Ovary (tissue), 9 donors: Measurements from ENCODE around the gene CCDC149. TPM values are rescaled to one million over a fixed set of nuclear protein-coding genes. Genes with fewer than 3 reads are reported as not detected.

Experiments
- DNase-seq, 5 donors: peaks; one replicate each; pipeline ENCODE4 v3.0.0-alpha.2; 2019 to 2020
- H3K27ac ChIP-seq, 2 donors: fragments of 200-600 bp; one replicate each; pipeline versions ENCODE4 v1.5.1 to v1.8.0; 2019 to 2022
- H3K27me3 ChIP-seq: fragments of 200-600 bp; one replicate; pipeline ENCODE4 v1.8.0; 2022
- H3K36me3 ChIP-seq: fragments of 200-600 bp; sonication (generic); one replicate; pipeline ENCODE4 v1.5.1; 2019
- H3K4me1 ChIP-seq: one replicate; pipeline ENCODE4 v1.8.1; 2013; ENCODE audit warnings: mild to moderate bottlenecking, moderate library complexity; ENCODE audit not compliant: insufficient read depth
- H3K4me3 ChIP-seq: fragments of 200-600 bp; sonication (generic); one replicate; pipeline ENCODE4 v1.5.1; 2017
- H3K9me3 ChIP-seq, 2 donors: fragments of 200-600 bp in 1 of 2; sonication (generic) in 1 of 2; one replicate each; pipeline versions ENCODE4 v1.5.1 to v1.8.1; 2013 to 2019; ENCODE audit warnings: mild to moderate bottlenecking in 1 of 2, moderate library complexity in 1 of 2
- EP300 ChIP-seq: sonication (generic); formaldehyde crosslinking; IDR thresholded peaks from one replicate; pipeline ENCODE4 v1.6.1; 2017; ENCODE audit warnings: antibody characterized with exemption
- POLR2A ChIP-seq: fragments of 450-650 bp; IDR thresholded peaks from one replicate; pipeline ENCODE4 v1.6.1; 2017; ENCODE audit warnings: antibody characterized with exemption, mild to moderate bottlenecking, moderate library complexity
- WGBS, 3 donors: extraction: QIAGEN DNeasy Blood & Tissue Kit in 1 of 3; methylation state at CpG; one replicate each; pipeline versions ENCODE4 v1.1.5 to v1.1.7; 2013 to 2017; 5-methylcytosine and 5-hydroxymethylcytosine counted together
- intact Hi-C, 4 donors: fragments of 100-400 bp; cut with DNase I; formaldehyde crosslinking; loops; one replicate each; pipeline versions ENCODE4 v1.11.0 to v1.15.1; 2022 to 2023
- polyA plus RNA-seq, 2 donors: library from polyadenylated mRNA; stranded (reverse); fragments of 200-250 nt in 1 of 2; fragments of 350-450 nt in 1 of 2; fragmentation: Illumina TruSeq in 1 of 2; extraction: RNeasy Lipid Tissue Mini Kit (QIAGEN cat#74804) in 1 of 2; gene quantifications; one replicate each; pipeline ENCODE4 v1.2.3, GENCODE V29; 2013 to 2014
- total RNA-seq, 7 donors: library from RNA; depleted of rRNA in 2 of 7; stranded (reverse); fragments of >200 nt in 2 of 7; fragmentation: NEBNext Ultra II Directional in 3 of 7; extraction: Animal tissue kit (Norgen Biotek cat#: 25700) in 3 of 7; gene quantifications; one replicate each; pipeline versions ENCODE4 v1.1.0 to v1.2.4, GENCODE V29; 2016 to 2023
- TF ChIP-seq, protein P1 (sequence below), 3 donors: fragments of 450-650 bp in 2 of 3; fragments of 200-600 bp in 1 of 3; IDR thresholded peaks; one replicate each; pipeline versions ENCODE4 v1.5.1 to v1.8.0; 2016 to 2022; ENCODE audit warnings: antibody characterized with exemption in 3 of 3, mild to moderate bottlenecking in 1 of 3
- donor health status: DM: no; HTN: no; CAD: no; lungs with moderate emphysema.
- donor health status: DM: no; HTN: no; CAD: no.
- donor health status: Bipolar disorder and iron deficiency.
- donor health status: DM: yes; HTN: yes; CAD: no.
- donor health status: DM: no; HTN: no; CAD: no.
- donor health status: DM: yes; HTN: yes; CAD: no.

Gene CCDC149
- total and polyA plus RNA-seq, 9 donors, result 6.2 to 21.7 (median 17.5) TPM

DNA sequence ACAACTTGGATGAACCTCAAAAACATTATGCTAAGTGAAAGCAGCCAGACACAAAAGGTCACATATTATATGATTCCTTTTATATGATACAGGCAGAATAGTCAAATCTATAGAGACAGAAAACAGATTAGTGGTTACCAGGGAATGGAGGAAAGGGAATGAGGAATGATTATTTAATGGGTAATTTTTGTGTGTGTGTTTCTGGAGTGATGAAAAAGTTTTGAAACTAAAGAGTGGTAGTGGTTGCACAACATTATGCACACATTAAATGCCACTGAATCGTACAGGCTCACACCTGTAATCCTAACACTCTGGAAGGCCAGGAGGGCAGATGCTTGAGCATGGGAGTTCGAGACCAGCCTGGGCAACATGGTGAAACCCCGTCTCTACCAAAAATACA lies 137.1 kb downstream of the CCDC149 start:
- Histone ChIP-seq H3K27me3 (no peaks in the 10 kb centered on the region), H3K4me3 (no peak overlapping the region), H3K36me3 (no peaks in the 10 kb centered on the region), H3K9me3 (no peaks in the 10 kb centered on the region), H3K4me1 (peaks cover 4% of the 10 kb centered on the region), H3K27ac (no peak overlapping the region)
- no peak for DNase-seq
- TF ChIP-seq POLR2A (no peak), EP300 (no peak)
- TF ChIP-seq, protein P1, sequence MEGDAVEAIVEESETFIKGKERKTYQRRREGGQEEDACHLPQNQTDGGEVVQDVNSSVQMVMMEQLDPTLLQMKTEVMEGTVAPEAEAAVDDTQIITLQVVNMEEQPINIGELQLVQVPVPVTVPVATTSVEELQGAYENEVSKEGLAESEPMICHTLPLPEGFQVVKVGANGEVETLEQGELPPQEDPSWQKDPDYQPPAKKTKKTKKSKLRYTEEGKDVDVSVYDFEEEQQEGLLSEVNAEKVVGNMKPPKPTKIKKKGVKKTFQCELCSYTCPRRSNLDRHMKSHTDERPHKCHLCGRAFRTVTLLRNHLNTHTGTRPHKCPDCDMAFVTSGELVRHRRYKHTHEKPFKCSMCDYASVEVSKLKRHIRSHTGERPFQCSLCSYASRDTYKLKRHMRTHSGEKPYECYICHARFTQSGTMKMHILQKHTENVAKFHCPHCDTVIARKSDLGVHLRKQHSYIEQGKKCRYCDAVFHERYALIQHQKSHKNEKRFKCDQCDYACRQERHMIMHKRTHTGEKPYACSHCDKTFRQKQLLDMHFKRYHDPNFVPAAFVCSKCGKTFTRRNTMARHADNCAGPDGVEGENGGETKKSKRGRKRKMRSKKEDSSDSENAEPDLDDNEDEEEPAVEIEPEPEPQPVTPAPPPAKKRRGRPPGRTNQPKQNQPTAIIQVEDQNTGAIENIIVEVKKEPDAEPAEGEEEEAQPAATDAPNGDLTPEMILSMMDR (IDR thresholded peaks at IDR 0.05), result no peak
- intact Hi-C loops, result no loop called here
- 86 to 94% (median 94%) methylated on average over 3 of the region's 3 CpGs for WGBS, 3 donors

DNA sequence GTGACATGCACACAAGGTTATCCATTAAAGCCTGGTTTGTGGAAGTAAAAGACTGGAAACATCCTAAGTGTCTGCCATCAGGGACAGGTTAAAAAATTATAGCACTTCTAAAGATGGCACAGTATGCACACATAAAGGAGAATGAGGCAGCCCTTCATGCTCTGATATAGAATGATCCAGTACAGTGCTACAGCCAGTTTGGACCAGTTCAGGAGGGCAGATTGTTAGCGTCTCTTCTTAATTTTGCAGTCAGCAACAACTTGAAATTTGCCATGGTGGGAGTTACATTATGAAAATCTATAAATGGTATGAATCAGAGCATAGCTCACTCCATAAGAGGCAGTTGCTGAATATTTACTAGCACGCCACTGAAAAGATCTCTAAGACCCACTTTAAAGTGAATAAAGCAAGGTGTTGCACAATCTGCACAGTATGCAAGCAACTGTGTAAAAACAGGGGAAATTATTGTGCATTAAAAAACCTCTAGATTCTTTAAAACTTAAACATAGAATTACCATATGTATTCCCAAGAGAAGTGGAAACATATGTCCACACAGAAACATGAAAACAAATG lies 137.7 kb downstream of the CCDC149 start:
- Histone ChIP-seq H3K9me3 (no peaks in the 10 kb centered on the region), H3K4me1 (peaks cover 4% of the 10 kb centered on the region), H3K27me3 (no peaks in the 10 kb centered on the region), H3K27ac (no peak overlapping the region), H3K36me3 (no peaks in the 10 kb centered on the region), H3K4me3 (no peak overlapping the region)
- intact Hi-C loops, result no loop called here
- TF ChIP-seq, protein P1 (IDR thresholded peaks at IDR 0.05), result no peak
- no peak for TF ChIP-seq POLR2A
- TF ChIP-seq EP300, result no peak
- DNase-seq, result no peak
- whole genome bisulfite sequencing, 3 donors, result 66 to 95% (median 88%) methylated on average over 2 of the region's 2 CpGs

- H3K36me3 ChIP-seq, result no peaks in the 10 kb centered on the region
- intact Hi-C loops, result no loop called here
- H3K27ac ChIP-seq, result no peak overlapping the region
- DNase-seq, result no peak
- H3K4me1 ChIP-seq, result peaks cover 4% of the 10 kb centered on the region
- no peak overlapping the region for H3K4me3 ChIP-seq
- H3K9me3 ChIP-seq, result no peaks in the 10 kb centered on the region
- 35 to 40% (median 39%) methylated on average over 2 of the region's 2 CpGs for WGBS, 3 donors
- no peak for TF ChIP-seq POLR2A
- TF ChIP-seq EP300, result no peak
- TF ChIP-seq, protein P1 (IDR thresholded peaks at IDR 0.05), result no peak
- H3K27me3 ChIP-seq, result no peaks in the 10 kb centered on the region
These were observed 138.4 kb downstream of the CCDC149 start for GRCh38 chr4:24774452-24774851.

DNA sequence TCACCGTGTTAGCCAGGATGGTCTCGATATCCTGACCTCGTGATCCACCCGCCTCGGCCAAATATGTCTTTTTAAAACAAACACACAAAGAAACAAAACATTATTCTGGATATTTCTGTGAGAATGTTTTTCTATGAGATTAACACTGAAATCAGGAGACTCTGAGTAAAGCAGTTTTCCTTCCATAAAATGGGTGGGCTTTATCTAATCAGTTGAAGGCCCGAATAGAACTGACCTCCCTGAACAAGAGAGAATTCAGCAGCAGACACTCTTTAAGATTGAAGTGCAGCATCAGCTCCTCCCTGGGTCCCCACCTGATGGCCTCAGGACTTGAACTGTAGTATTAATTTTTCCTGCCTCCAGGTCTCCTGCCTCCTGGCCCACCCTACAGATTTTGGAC lies 139.9 kb downstream of the CCDC149 start:
- no peaks in the 10 kb centered on the region for H3K36me3 ChIP-seq
- peaks cover 1% of the 10 kb centered on the region for H3K4me1 ChIP-seq
- no peak for DNase-seq
- intact Hi-C loops, result no loop called here
- H3K27ac ChIP-seq, result no peak overlapping the region
- TF ChIP-seq, protein P1 (IDR thresholded peaks at IDR 0.05), result no peak
- TF ChIP-seq POLR2A (no peak), EP300 (no peak)
- H3K27me3 ChIP-seq, result no peaks in the 10 kb centered on the region
- no peak overlapping the region for H3K4me3 ChIP-seq
- 76 to 93% (median 90%) methylated on average over 6 of the region's 6 CpGs for WGBS, 3 donors
- H3K9me3 ChIP-seq, result no peaks in the 10 kb centered on the region
